IMR-90 (cell line): ENCODE measurements around the gene SLC26A4. TPM values are rescaled to one million over a fixed set of nuclear protein-coding genes. Genes with fewer than 3 reads are reported as not detected.

Experiments used
- ATAC-seq: fragments of 200-7000 bp; cut with Tn5 transposase; 2 replicates; pipeline ENCODE4 v1.9.1; 2020; ENCODE audit warnings: low read depth, mild to moderate bottlenecking, moderate library complexity
- BruUV-seq: library from RNA; stranded (reverse); fragments of 400-500 nt; replicated peaks from 2 replicates; lab custom pipeline; 2021; lab: Mats Ljungman, UMichigan
- CTCF ChIA-PET: fragments of 300-600 bp; formaldehyde crosslinking; extraction: SDS; loops from one replicate; lab custom pipeline; 2021; ENCODE audit warnings: antibody characterized with exemption; lab: Yijun Ruan, JAX
- POLR2A ChIA-PET: fragments of 300-600 bp; sonication (Branson Sonifier 250); formaldehyde crosslinking; loops from one replicate; lab custom pipeline; 2022; ENCODE audit warnings: antibody characterized with exemption; ENCODE audit not compliant: unreplicated experiment; lab: Charles Lee
- DNase-seq: peaks from one replicate; pipeline ENCODE4 v3.0.0; 2013
- H2AFZ ChIP-seq: replicated peaks from 2 replicates; pipeline ENCODE3; 2013; ENCODE audit warnings: low read length, mild to moderate bottlenecking; ENCODE audit not compliant: poor library complexity
- H2AK5ac ChIP-seq: 2 replicates; pipeline ENCODE4 v1.6.1; 2013; ENCODE audit warnings: low read depth, low read length, inconsistent platforms
- H2AK9ac ChIP-seq: replicated peaks from 2 replicates; pipeline ENCODE3; 2013; ENCODE audit warnings: mild to moderate bottlenecking, low read depth, low read length, moderate library complexity; ENCODE audit not compliant: poor library complexity
- H2BK120ac ChIP-seq: 2 replicates; pipeline ENCODE4 v1.6.1; 2013; ENCODE audit warnings: low read depth, low read length, inconsistent platforms
- H2BK15ac ChIP-seq: 3 replicates; pipeline ENCODE4 v1.6.1; 2013; ENCODE audit warnings: low read depth, low read length, inconsistent platforms
- H2BK20ac ChIP-seq: 2 replicates; pipeline ENCODE4 v1.6.1; 2013; ENCODE audit warnings: low read depth, mild to moderate bottlenecking, inconsistent platforms, low read length, moderate library complexity
- H2BK5ac ChIP-seq: 2 replicates; pipeline ENCODE4 v1.6.1; 2013; ENCODE audit warnings: mild to moderate bottlenecking, low read depth, low read length, inconsistent platforms; ENCODE audit not compliant: poor library complexity, severe bottlenecking
- H3K14ac ChIP-seq: replicated peaks from 2 replicates; pipeline ENCODE4 v1.6.1; 2013; ENCODE audit warnings: low read depth, low read length, inconsistent platforms
- H3K18ac ChIP-seq: 2 replicates; pipeline ENCODE4 v1.6.1; 2013; ENCODE audit warnings: low read depth, low read length, control low read depth
- H3K23ac ChIP-seq: 2 replicates; pipeline ENCODE4 v1.6.1; 2013; ENCODE audit warnings: low read depth, low read length, inconsistent platforms
- H3K27ac ChIP-seq: 2 replicates; pipeline ENCODE4 v1.5.1; 2013; ENCODE audit warnings: mild to moderate bottlenecking, control low read depth, low read length; ENCODE audit not compliant: insufficient read depth
- H3K27me3 ChIP-seq: 2 replicates; pipeline ENCODE4 v1.6.1; 2013; ENCODE audit warnings: low read length; ENCODE audit not compliant: control insufficient read depth, insufficient read depth
- H3K36me3 ChIP-seq: 2 replicates; pipeline ENCODE4 v1.6.1; 2013; ENCODE audit warnings: low read length, mixed read lengths; ENCODE audit not compliant: control insufficient read depth, insufficient read depth
- H3K4ac ChIP-seq: 2 replicates; pipeline ENCODE4 v1.6.1; 2013; ENCODE audit warnings: low read depth, low read length, inconsistent platforms
- H3K4me1 ChIP-seq: 2 replicates; pipeline ENCODE4 v1.6.1; 2013; ENCODE audit warnings: low read length, mixed read lengths; ENCODE audit not compliant: control insufficient read depth, insufficient read depth
- H3K4me2 ChIP-seq: 2 replicates; pipeline ENCODE4 v1.6.1; 2013; ENCODE audit warnings: low read depth, mild to moderate bottlenecking, control low read depth, low read length, moderate library complexity
- H3K4me3 ChIP-seq: 2 replicates; pipeline ENCODE4 v1.5.1; 2013; ENCODE audit warnings: low read depth, mild to moderate bottlenecking, control low read depth, low read length, moderate library complexity; ENCODE audit not compliant: insufficient read depth
- H3K56ac ChIP-seq: 2 replicates; pipeline ENCODE4 v1.6.1; 2013; ENCODE audit warnings: low read length, inconsistent platforms; ENCODE audit not compliant: insufficient read depth; ENCODE audit errors: extremely low read depth
- H3K79me1 ChIP-seq, 2 experiments: 2 replicates each; pipeline ENCODE4 v1.6.1; 2013; ENCODE audit warnings: low read length in 2 of 2, inconsistent platforms in 1 of 2, low read depth in 1 of 2
- H3K9ac ChIP-seq: 2 replicates; pipeline ENCODE4 v1.6.1; 2013; ENCODE audit warnings: low read depth, low read length, control low read depth
- H3K9me1 ChIP-seq: 2 replicates; pipeline ENCODE4 v1.6.1; 2013; ENCODE audit warnings: low read length, inconsistent platforms; ENCODE audit not compliant: insufficient read depth
- H3K9me3 ChIP-seq: 2 replicates; pipeline ENCODE4 v1.6.1; 2013; ENCODE audit warnings: low read length; ENCODE audit not compliant: control insufficient read depth, insufficient read depth
- H4K20me1 ChIP-seq: 2 replicates; pipeline ENCODE4 v1.6.1; 2013; ENCODE audit warnings: low read length, inconsistent platforms; ENCODE audit not compliant: insufficient read depth
- H4K5ac ChIP-seq: 2 replicates; pipeline ENCODE4 v1.6.1; 2013; ENCODE audit warnings: mild to moderate bottlenecking, low read depth, low read length, control low read depth
- H4K8ac ChIP-seq, 2 experiments: 2 replicates each; pipeline ENCODE4 v1.6.1; 2013; ENCODE audit warnings: low read depth in 2 of 2, low read length in 2 of 2, control low read depth in 1 of 2, inconsistent platforms in 1 of 2
- H4K91ac ChIP-seq: 2 replicates; pipeline ENCODE4 v1.6.1; 2013; ENCODE audit warnings: low read depth, low read length, inconsistent platforms; ENCODE audit not compliant: insufficient read depth
- MAFK ChIP-seq: IDR thresholded peaks from 2 replicates; pipeline ENCODE4 v1.6.1; 2012; ENCODE audit warnings: low read depth, low read length, improper control_type of control experiment
- MAZ ChIP-seq: IDR thresholded peaks from 2 replicates; pipeline ENCODE4 v1.6.1; 2012; ENCODE audit warnings: low read depth, mild to moderate bottlenecking, low read length, improper control_type of control experiment, moderate library complexity, borderline replicate concordance
- POLR2A ChIP-seq: IDR thresholded peaks from 2 replicates; pipeline ENCODE4 v1.6.1; 2012; ENCODE audit warnings: mild to moderate bottlenecking, low read depth, low read length
- RCOR1 ChIP-seq: IDR thresholded peaks from 2 replicates; pipeline ENCODE4 v1.6.1; 2012; ENCODE audit warnings: mild to moderate bottlenecking, low read length, improper control_type of control experiment; ENCODE audit not compliant: insufficient replicate concordance
- WGBS, 2 experiments: methylation state at CpG; one replicate each; pipeline versions ENCODE4 v1.1.5 to v1.1.7; 2013; ENCODE audit warnings: missing lambda C conversion rate in 2 of 2; ENCODE audit not compliant: insufficient read length in 1 of 2; ENCODE audit errors: extremely low coverage in 2 of 2; 5-methylcytosine and 5-hydroxymethylcytosine counted together
- dilution Hi-C: fragments of 300-500 bp; cut with HindIII; formaldehyde crosslinking; loops from one replicate; pipeline ENCODE4 v1.14.3; 2018; ENCODE audit warnings: low sequenced_read_pairs; ENCODE audit not compliant: unreplicated experiment
- in situ Hi-C: fragments of 300-500 bp; cut with MboI; formaldehyde crosslinking; loops from 3 replicates; pipeline ENCODE4 v1.14.3; 2019; ENCODE audit warnings: low sequenced_read_pairs, inconsistent platforms, mixed read lengths
- intact Hi-C: fragments of 100-400 bp; cut with micrococcal nuclease; formaldehyde crosslinking; loops from 2 replicates; pipeline ENCODE4 v1.10.0; 2022
- polyA plus RNA-seq, 3 experiments: library from polyadenylated mRNA; depleted of rRNA; stranded (reverse); fragments of >200 nt; gene quantifications; 2 replicates each; pipeline ENCODE4 v1.2.3, GENCODE V29; 2012; ENCODE audit warnings: low replicate concordance in 1 of 3
- total RNA-seq: library from RNA; depleted of rRNA; stranded (reverse); fragments of >200 nt; gene quantifications from 2 replicates; pipeline ENCODE4 v1.2.3, GENCODE V29; 2012
- TF ChIP-seq, protein P1 (sequence below): fragments of 150-350 bp; IDR thresholded peaks from 2 replicates; pipeline ENCODE4 v1.6.1; 2016; ENCODE audit warnings: low read depth, mild to moderate bottlenecking, low read length, moderate library complexity, borderline replicate concordance

Gene SLC26A4
- total and polyA plus RNA-seq, 2 of the 4 experiments (the other 2 are of a cell fraction), result 0.09 to 1.1 TPM

DNA sequence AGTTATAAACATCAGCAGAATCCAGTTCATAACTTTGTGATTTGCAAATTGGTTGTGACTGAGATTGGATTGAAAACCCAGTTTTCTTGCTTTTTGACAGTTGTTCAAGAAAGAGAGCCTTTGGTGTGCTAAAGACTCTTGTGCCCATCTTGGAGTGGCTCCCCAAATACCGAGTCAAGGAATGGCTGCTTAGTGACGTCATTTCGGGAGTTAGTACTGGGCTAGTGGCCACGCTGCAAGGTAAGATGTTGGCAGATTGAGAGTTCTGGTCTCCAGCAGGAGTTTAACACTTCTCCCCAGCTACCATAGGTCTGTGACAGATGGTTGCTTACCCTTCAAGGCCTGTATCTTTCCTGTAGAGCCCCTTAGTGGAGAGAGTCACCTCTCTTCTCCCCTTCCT, 2.6 kb downstream of the SLC26A4 start:
- Histone ChIP-seq H3K9me1 (no peaks in the 10 kb centered on the region), H3K36me3 (no peaks in the 10 kb centered on the region), H4K91ac (no peak overlapping the region), H3K4me1 (peaks cover 5% of the 10 kb centered on the region), H3K56ac (no peak overlapping the region), H3K9me3 (no peaks in the 10 kb centered on the region), H2AK9ac (no peak overlapping the region), H4K20me1 (no peaks in the 10 kb centered on the region), H4K8ac (no peak overlapping the region), H2AK5ac (no peak overlapping the region), H4K5ac (no peak overlapping the region), H3K4ac (no peak overlapping the region), H3K4me2 (no peak overlapping the region), H3K27ac (no peak overlapping the region), H2BK15ac (no peak overlapping the region), H3K4me3 (no peak overlapping the region), H3K9ac (no peak overlapping the region), H3K27me3 (peaks cover 32% of the 10 kb centered on the region), H2AFZ (no peak overlapping the region), H2BK20ac (no peak overlapping the region), H3K14ac (no peak overlapping the region), H2BK120ac (no peak overlapping the region), H3K79me1 (no peaks in the 10 kb centered on the region), H2BK5ac (no peak overlapping the region), H3K18ac (no peak overlapping the region), H3K23ac (no peak overlapping the region)
- BruUV-seq, result no TSS peak
- intact Hi-C loops (no loop called here), in situ Hi-C loops (no loop called here), dilution Hi-C loops (no loop called here)
- TF ChIP-seq, protein P1, sequence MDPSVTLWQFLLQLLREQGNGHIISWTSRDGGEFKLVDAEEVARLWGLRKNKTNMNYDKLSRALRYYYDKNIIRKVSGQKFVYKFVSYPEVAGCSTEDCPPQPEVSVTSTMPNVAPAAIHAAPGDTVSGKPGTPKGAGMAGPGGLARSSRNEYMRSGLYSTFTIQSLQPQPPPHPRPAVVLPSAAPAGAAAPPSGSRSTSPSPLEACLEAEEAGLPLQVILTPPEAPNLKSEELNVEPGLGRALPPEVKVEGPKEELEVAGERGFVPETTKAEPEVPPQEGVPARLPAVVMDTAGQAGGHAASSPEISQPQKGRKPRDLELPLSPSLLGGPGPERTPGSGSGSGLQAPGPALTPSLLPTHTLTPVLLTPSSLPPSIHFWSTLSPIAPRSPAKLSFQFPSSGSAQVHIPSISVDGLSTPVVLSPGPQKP, result no peak
- TF ChIP-seq MAFK (no peak), POLR2A (no peak), MAZ (no peak), RCOR1 (no peak)
- ChIA-PET CTCF (interaction anchor here (1.2 kb wide), 1 partner anchor 19 kb away, joined by 3 read pairs; no protein-coding TSS in a partner anchor), POLR2A (no interaction called here)
- DNase-seq (no peak), ATAC-seq (no peak)
- no CpG with 5 or more reads among the region's 4 CpGs for WGBS, 2 experiments
